ENCODE measurements around the gene WDR27. TPM values are rescaled to one million over a fixed set of nuclear protein-coding genes. Genes with fewer than 3 reads are reported as not detected.
"Not testable (repeated sequence)": the region's sequence is repeated elsewhere in the genome, so short reads cannot be mapped to it uniquely, and the experiment has no call there.

The WDR27 gene
- total RNA-seq, 3 donors from 2014 or later: 30.9 to 60.5 (median 49.1) TPM

- ATAC-seq (no peak), DNase-seq (no peak)
- intact Hi-C loops (cut with DNase I, micrococcal nuclease): no loop called here
- H3K9me3 ChIP-seq: no peaks in the 10 kb centered on the region
- H3K4me1 ChIP-seq (ENCODE audit: low read depth): no peaks in the 10 kb centered on the region
- no peak for TF ChIP-seq CTCF (IDR thresholded peaks at IDR 0.05)
- H3K36me3 ChIP-seq (ENCODE audit: low read depth): no peaks in the 10 kb centered on the region
- no peak overlapping the region for H3K4me3 ChIP-seq
Measured at GRCh38 chr6:169647637-169648036, 54.2 kb downstream of the WDR27 start.

- intact Hi-C loops (cut with DNase I, micrococcal nuclease): no loop called here
- H3K9me3 ChIP-seq: no peaks in the 10 kb centered on the region
- DNase-seq (no peak), ATAC-seq (no peak)
- H3K36me3 ChIP-seq (ENCODE audit: low read depth): no peaks in the 10 kb centered on the region
- no peaks in the 10 kb centered on the region for H3K4me1 ChIP-seq (ENCODE audit: low read depth)
- no peak overlapping the region for H3K4me3 ChIP-seq
- TF ChIP-seq CTCF (IDR thresholded peaks at IDR 0.05): no peak
Measured at GRCh38 chr6:169646906-169647567, 54.8 kb downstream of the WDR27 start.

GRCh38 chr6:169645459-169645858 is 56.4 kb downstream of the WDR27 start:
- H3K36me3 ChIP-seq (ENCODE audit: low read depth); H3K9me3 ChIP-seq; intact Hi-C loops (cut with DNase I, micrococcal nuclease); H3K4me1 ChIP-seq (ENCODE audit: low read depth); H3K4me3 ChIP-seq; ATAC-seq; DNase-seq: not testable (repeated sequence)

GRCh38 chr6:169643521-169643920 is 58.3 kb downstream of the WDR27 start:
- H3K4me1 ChIP-seq (ENCODE audit: low read depth): no peaks in the 10 kb centered on the region
- H3K9me3 ChIP-seq: no peaks in the 10 kb centered on the region
- no peaks in the 10 kb centered on the region for H3K36me3 ChIP-seq (ENCODE audit: low read depth)
- no peak for DNase-seq
- no peak overlapping the region for H3K4me3 ChIP-seq
- no peak for ATAC-seq
- TF ChIP-seq CTCF (IDR thresholded peaks at IDR 0.05): no peak
- intact Hi-C loops (cut with DNase I, micrococcal nuclease): no loop called here

- Histone ChIP-seq H3K36me3 (ENCODE audit: low read depth) (no peaks in the 10 kb centered on the region), H3K9me3 (no peaks in the 10 kb centered on the region), H3K4me3 (no peak overlapping the region), H3K4me1 (ENCODE audit: low read depth) (no peaks in the 10 kb centered on the region)
- ATAC-seq: no peak
- TF ChIP-seq CTCF (IDR thresholded peaks at IDR 0.05): no peak
- intact Hi-C loops (cut with DNase I, micrococcal nuclease): no loop called here
- DNase-seq: no peak
Measured at GRCh38 chr6:169642455-169642854, 59.4 kb downstream of the WDR27 start.

- H3K4me1 ChIP-seq (ENCODE audit: low read depth): no peaks in the 10 kb centered on the region
- intact Hi-C loops (cut with DNase I, micrococcal nuclease): no loop called here
- no peak for DNase-seq
- no peaks in the 10 kb centered on the region for H3K9me3 ChIP-seq
- H3K36me3 ChIP-seq (ENCODE audit: low read depth): no peaks in the 10 kb centered on the region
- no peak overlapping the region for H3K4me3 ChIP-seq
- no peak for TF ChIP-seq CTCF (IDR thresholded peaks at IDR 0.05)
- ATAC-seq: no peak
Measured at GRCh38 chr6:169641461-169642085, 60.3 kb downstream of the WDR27 start.

All from mucosa of descending colon (tissue), 3 donors.